ENCODE data around the gene AKAP10.

Gene AKAP10

DNA sequence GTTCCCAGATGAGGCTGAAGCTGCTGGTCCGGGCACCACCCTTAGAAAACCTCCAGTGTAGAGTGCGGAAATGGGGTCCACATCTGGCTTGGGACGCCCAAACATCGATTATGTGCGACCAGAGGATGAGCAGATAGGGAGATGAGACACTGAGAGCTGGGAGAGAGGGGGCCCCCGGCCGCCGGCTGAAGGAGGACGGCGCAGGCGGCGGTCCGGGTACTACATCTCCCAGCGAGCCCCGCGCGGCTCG, 31.3 kb upstream of the AKAP10 start (continued):
- no peak for TF ChIP-seq ZNF660 (tag by site-specific recombination; IDR thresholded peaks at IDR 0.05)
- 0 out of 2 replicates have a peak, but pooled peaks have one; percentile 38 for TF ChIP-seq YY1 (tag by site-specific recombination; IDR thresholded peaks at IDR 0.05)
- no peak for TF ChIP-seq ZNF423 (tag by site-specific recombination; IDR thresholded peaks at IDR 0.05)

DNA sequence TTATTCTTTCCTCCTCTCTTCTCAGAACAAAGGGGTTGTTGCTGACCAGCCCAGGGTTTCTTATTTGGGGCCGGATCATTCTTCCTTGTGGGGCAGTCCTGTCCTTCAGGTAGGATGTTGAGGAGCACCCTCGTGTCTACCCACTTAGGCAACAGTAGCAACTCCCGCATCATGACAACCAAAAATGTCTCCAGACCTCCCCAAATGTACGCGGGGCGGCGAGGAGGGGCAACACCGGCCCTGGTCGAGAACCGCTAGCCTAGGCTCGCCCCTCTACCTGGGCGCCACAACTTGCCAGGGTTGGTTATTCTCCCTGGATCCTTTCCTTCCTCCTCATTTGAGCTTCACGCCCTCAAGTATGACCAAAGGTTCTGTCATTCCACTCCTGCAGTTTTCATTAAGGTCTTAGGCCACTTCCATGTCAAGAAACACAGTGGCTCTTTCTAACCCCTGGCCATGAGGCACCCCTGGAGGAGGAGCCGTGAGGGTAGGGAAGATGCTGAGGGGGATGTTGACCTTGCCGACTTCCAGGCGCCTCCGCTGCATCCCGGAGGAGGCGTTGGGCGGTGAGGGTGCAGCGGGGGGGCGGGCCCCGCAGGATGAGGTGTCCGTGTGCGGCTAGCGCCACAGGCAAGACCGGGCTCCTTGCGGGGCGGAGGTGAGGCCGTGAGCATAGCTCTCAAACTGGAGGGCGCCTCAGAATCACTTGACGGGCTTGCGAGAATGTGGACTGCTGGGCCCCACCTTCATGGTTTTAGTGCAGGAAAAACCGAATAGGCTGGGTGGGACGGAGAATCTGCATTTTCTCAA, 30.8 kb upstream of the AKAP10 start:
- ChIA-PET POLR2A (interaction anchor here (0.6 to 2.0 kb wide), 6 partner anchors 11 to 214 kb away, joined by 3 to 7 read pairs (median 4); partner anchors contain the start of genes AKAP10 and ULK2), CTCF (interaction anchor here (0.6 to 6.3 kb wide), 24 partner anchors 12 to 246 kb away, joined by 3 to 68 read pairs (median 4); partner anchors contain the start of gene AKAP10)
- no peaks in the 10 kb centered on the region for H3K9me3 ChIP-seq (ENCODE audit: control insufficient read depth, insufficient read depth, low read depth, low read length)
- H3K36me3 ChIP-seq (ENCODE audit: control insufficient read depth in 2 of 2, insufficient read depth in 1 of 2, low read length in 2 of 2) = no peaks in the 10 kb centered on the region
- H3K4me1 ChIP-seq (ENCODE audit: control insufficient read depth, insufficient read depth, low read length) = peaks cover 12% of the 10 kb centered on the region
- peak overlapping the region; percentile 72; the same call in 1 of the 2 replicates for H3K27ac ChIP-seq (ENCODE audit: extremely low read depth, low read depth, low read length)
- peak overlapping the region; percentile 87 for H3K4me3 ChIP-seq (ENCODE audit: low read depth, low read length)
- TF ChIP-seq KLF1 (tag by site-specific recombination; IDR thresholded peaks at IDR 0.05) (peak; percentile 44), ZNF341 (tag by site-specific recombination; IDR thresholded peaks at IDR 0.05; ENCODE audit: low read depth) (peak; percentile 58), GFI1B (tag by site-specific recombination; IDR thresholded peaks at IDR 0.05) (no peak), RBAK (tag by site-specific recombination; IDR thresholded peaks at IDR 0.05) (no peak), ZNF335 (tag by site-specific recombination; conservative IDR thresholded peaks at IDR 0.05) (peak; percentile 94), ZFP37 (tag by site-specific recombination; IDR thresholded peaks at IDR 0.05) (peak; percentile 75; the same call in 1 of the 2 replicates), KLF9 (tag by site-specific recombination; IDR thresholded peaks at IDR 0.05; ENCODE audit: low read depth) (peak; percentile 83), YY2 (tag by site-specific recombination; IDR thresholded peaks at IDR 0.05) (no peak), ZNF48 (tag by site-specific recombination; IDR thresholded peaks at IDR 0.05) (no peak), ZNF2 (tag by site-specific recombination; IDR thresholded peaks at IDR 0.05) (no peak), KLF16 (tag by site-specific recombination; IDR thresholded peaks at IDR 0.05) (0 out of 2 replicates have a peak, but pooled peaks have one; percentile 25), ZSCAN16 (tag by site-specific recombination; IDR thresholded peaks at IDR 0.05) (no peak), ZNF600 (tag by site-specific recombination; IDR thresholded peaks at IDR 0.05) (no peak), EGR2 (tag by site-specific recombination; IDR thresholded peaks at IDR 0.05; ENCODE audit: low read depth) (peak; percentile 60), ZNF501 (tag by site-specific recombination; IDR thresholded peaks at IDR 0.05) (no peak), ZNF184 (tag by site-specific recombination; IDR thresholded peaks at IDR 0.05) (no peak), ZBTB7A (tag by site-specific recombination; IDR thresholded peaks at IDR 0.05; ENCODE audit: low read depth) (no peak), ZBTB21 (tag by site-specific recombination; IDR thresholded peaks at IDR 0.05) (0 out of 2 replicates have a peak, but pooled peaks have one; percentile 27), ZNF776 (tag by site-specific recombination; IDR thresholded peaks at IDR 0.05; ENCODE audit: borderline replicate concordance) (no peak), KLF8 (tag by site-specific recombination; IDR thresholded peaks at IDR 0.05) (peak; percentile 35; the same call in 1 of the 2 replicates)
- TF ChIP-seq, protein P1, sequence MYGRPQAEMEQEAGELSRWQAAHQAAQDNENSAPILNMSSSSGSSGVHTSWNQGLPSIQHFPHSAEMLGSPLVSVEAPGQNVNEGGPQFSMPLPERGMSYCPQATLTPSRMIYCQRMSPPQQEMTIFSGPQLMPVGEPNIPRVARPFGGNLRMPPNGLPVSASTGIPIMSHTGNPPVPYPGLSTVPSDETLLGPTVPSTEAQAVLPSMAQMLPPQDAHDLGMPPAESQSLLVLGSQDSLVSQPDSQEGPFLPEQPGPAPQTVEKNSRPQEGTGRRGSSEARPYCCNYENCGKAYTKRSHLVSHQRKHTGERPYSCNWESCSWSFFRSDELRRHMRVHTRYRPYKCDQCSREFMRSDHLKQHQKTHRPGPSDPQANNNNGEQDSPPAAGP (tag by site-specific recombination; IDR thresholded peaks at IDR 0.05) = peak; percentile 36; the same call in 1 of the 2 replicates
- TF ChIP-seq, protein P2, sequence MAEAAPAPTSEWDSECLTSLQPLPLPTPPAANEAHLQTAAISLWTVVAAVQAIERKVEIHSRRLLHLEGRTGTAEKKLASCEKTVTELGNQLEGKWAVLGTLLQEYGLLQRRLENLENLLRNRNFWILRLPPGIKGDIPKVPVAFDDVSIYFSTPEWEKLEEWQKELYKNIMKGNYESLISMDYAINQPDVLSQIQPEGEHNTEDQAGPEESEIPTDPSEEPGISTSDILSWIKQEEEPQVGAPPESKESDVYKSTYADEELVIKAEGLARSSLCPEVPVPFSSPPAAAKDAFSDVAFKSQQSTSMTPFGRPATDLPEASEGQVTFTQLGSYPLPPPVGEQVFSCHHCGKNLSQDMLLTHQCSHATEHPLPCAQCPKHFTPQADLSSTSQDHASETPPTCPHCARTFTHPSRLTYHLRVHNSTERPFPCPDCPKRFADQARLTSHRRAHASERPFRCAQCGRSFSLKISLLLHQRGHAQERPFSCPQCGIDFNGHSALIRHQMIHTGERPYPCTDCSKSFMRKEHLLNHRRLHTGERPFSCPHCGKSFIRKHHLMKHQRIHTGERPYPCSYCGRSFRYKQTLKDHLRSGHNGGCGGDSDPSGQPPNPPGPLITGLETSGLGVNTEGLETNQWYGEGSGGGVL (tag by site-specific recombination; IDR thresholded peaks at IDR 0.05) = peak; percentile 79
- TF ChIP-seq, protein P3, sequence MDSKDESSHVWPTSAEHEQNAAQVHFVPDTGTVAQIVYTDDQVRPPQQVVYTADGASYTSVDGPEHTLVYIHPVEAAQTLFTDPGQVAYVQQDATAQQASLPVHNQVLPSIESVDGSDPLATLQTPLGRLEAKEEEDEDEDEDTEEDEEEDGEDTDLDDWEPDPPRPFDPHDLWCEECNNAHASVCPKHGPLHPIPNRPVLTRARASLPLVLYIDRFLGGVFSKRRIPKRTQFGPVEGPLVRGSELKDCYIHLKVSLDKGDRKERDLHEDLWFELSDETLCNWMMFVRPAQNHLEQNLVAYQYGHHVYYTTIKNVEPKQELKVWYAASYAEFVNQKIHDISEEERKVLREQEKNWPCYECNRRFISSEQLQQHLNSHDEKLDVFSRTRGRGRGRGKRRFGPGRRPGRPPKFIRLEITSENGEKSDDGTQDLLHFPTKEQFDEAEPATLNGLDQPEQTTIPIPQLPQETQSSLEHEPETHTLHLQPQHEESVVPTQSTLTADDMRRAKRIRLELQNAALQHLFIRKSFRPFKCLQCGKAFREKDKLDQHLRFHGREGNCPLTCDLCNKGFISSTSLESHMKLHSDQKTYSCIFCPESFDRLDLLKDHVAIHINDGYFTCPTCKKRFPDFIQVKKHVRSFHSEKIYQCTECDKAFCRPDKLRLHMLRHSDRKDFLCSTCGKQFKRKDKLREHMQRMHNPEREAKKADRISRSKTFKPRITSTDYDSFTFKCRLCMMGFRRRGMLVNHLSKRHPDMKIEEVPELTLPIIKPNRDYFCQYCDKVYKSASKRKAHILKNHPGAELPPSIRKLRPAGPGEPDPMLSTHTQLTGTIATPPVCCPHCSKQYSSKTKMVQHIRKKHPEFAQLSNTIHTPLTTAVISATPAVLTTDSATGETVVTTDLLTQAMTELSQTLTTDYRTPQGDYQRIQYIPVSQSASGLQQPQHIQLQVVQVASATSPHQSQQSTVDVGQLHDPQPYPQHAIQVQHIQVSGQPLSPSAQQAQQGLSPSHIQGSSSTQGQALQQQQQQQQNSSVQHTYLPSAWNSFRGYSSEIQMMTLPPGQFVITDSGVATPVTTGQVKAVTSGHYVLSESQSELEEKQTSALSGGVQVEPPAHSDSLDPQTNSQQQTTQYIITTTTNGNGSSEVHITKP (tag by site-specific recombination; IDR thresholded peaks at IDR 0.05) = peak; percentile 89
- TF ChIP-seq, protein P4, sequence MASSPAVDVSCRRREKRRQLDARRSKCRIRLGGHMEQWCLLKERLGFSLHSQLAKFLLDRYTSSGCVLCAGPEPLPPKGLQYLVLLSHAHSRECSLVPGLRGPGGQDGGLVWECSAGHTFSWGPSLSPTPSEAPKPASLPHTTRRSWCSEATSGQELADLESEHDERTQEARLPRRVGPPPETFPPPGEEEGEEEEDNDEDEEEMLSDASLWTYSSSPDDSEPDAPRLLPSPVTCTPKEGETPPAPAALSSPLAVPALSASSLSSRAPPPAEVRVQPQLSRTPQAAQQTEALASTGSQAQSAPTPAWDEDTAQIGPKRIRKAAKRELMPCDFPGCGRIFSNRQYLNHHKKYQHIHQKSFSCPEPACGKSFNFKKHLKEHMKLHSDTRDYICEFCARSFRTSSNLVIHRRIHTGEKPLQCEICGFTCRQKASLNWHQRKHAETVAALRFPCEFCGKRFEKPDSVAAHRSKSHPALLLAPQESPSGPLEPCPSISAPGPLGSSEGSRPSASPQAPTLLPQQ (tag by site-specific recombination; IDR thresholded peaks at IDR 0.05) = peak; percentile 96

Measured in HEK293 (cell line).